Activated CD4-positive, alpha-beta T cell treated with anti-CD3 and anti-CD28 coated beads for 4 hours (primary cell): Measurements from ENCODE around the gene IRF1.

ENCODE experiments used
- DNase-seq, 2 donors: peaks; one replicate each; pipeline ENCODE4 v3.0.0-alpha.2; 2020

The IRF1 gene

GRCh38 chr5:132435447-132435846 lies 55.1 kb downstream of the IRF1 start:
- no peak for DNase-seq

GRCh38 chr5:132434416-132435286 lies 55.9 kb downstream of the IRF1 start:
- DNase-seq = no peak

- DNase-seq = no peak
These were observed 57.4 kb downstream of the IRF1 start for GRCh38 chr5:132433141-132433540.

- DNase-seq = no peak
These were observed 58.9 kb downstream of the IRF1 start for GRCh38 chr5:132431632-132432031.
